Endometrial microvascular endothelial cells (primary cell): ENCODE data around the gene EXOSC5. TPM values are rescaled to one million over a fixed set of nuclear protein-coding genes. Genes with fewer than 3 reads are reported as not detected.
"Not testable (repeated sequence)": the region's sequence is repeated elsewhere in the genome, so short reads cannot be mapped to it uniquely, and the experiment has no call there.

ENCODE experiments used
- in situ Hi-C: cut with HindIII; loops from 2 replicates; pipeline ENCODE4 v1.10.0; 2017; ENCODE audit warnings: low sequenced_read_pairs, low pct_unique_long_range_greater_than_20kb; ENCODE audit errors: inconsistent ontology term
- total RNA-seq: library from RNA; depleted of rRNA; stranded (reverse); fragments of >200 nt; gene quantifications from one replicate; pipeline ENCODE4 v1.2.3, GENCODE V29; 2015; ENCODE audit errors: inconsistent ontology term

Gene EXOSC5
- total RNA-seq, 1 donor from 2014 or later, result 46.1 TPM

DNA sequence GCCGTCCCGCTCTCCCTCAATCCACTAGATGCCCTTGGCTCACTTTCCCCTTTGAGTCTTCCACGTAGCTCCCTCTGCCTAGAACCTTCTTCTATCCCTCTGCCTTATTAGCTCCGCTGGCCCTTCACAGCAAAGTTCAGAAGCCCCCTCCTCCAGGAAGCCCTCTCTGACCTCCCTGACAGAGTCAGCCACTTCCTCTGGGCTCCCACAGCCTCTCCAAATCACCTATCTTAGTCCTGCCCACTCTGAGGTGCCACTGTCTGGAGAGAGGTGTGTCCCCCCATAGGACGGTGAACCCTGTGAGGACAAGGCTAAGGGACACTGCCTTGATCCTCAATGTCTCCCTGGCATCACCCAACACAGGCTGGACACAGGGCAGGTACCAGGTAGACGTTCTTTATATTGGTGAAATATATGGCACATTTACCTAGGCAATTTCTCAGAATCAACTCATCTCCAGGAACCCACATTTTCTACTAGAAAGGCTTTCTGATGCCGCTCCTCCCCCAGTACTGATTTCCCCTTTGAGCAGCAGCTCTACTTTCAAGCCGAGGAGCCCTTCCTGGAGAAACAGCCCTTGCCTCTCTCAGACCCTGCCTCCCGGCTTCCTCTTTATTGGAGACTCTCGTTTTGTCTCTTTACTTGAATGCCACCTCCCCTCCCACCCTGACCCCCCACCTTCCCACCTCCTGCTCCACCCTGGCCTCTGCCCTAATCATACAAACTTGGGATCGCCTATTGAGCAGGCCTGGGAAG is 40.0 kb downstream of the EXOSC5 start:
- in situ Hi-C loops, result no loop called here

- in situ Hi-C loops, result no loop called here
These were observed 41.4 kb downstream of the EXOSC5 start for GRCh38 chr19:41355802-41356201.

DNA sequence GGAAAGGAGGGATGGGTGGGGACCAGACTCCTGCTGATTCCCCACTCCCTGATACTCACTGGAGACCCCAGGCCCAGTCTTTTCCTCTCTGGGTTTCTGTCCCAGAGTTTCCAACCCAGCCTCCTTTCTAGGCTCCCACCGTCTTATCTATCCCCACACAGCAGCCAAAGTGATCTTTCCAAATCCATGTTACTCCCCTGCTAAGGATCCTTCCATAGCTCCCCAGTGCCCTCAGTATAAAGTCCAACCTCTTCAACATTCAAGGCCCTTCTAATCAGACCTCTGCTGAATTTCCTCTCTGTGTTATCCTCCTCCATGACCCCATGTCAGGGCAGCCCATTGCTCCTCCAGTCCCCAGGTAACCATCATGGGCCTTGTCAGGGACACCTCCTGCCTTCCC is 42.1 kb downstream of the EXOSC5 start:
- in situ Hi-C loops, result no loop called here

DNA sequence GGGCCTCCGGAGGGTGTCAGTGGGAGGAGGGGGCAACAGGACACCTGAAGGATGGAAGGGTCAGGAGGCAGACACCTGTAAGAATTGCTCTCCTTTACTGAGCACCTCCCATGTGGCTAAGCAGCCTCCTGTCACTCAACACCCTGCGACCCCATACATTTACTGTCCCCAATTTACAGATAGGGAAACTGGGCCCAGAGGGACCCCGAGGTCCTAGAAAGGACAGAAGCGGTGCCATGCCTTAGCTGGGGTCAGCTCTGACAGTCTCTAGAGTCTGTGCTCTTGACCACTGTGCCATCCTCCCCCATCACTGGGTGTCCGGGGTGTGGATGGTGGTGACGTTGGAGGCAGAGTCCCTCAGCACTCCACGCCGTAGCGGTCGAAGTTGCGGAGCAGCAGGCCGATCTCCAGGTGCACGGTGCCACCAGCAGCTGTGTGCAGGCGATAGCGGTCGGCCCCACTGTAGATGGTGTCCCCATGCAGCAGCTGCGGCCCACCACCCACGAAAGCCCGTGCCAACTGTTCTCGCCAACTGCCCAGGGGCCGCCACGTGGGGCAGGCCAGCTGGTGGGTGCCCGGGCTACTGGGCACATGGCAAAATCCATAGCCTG is 42.7 kb downstream of the EXOSC5 start:
- in situ Hi-C loops, result no loop called here

GRCh38 chr19:41353466-41354342 is 43.5 kb downstream of the EXOSC5 start, which contains the start of gene TGFB1:
Gene TGFB1, minus strand, starts transcription at chr19:41353922. Its CDS starts 878 bp downstream, at chr19:41353044.
- in situ Hi-C loops, result no loop called here

GRCh38 chr19:41352609-41353465 is 44.3 kb downstream of the EXOSC5 start:
- in situ Hi-C loops, result no loop called here

GRCh38 chr19:41352279-41352608 is 44.9 kb downstream of the EXOSC5 start:
- in situ Hi-C loops, result no loop called here

GRCh38 chr19:41351339-41352245 is 45.6 kb downstream of the EXOSC5 start:
- in situ Hi-C loops, result no loop called here

DNA sequence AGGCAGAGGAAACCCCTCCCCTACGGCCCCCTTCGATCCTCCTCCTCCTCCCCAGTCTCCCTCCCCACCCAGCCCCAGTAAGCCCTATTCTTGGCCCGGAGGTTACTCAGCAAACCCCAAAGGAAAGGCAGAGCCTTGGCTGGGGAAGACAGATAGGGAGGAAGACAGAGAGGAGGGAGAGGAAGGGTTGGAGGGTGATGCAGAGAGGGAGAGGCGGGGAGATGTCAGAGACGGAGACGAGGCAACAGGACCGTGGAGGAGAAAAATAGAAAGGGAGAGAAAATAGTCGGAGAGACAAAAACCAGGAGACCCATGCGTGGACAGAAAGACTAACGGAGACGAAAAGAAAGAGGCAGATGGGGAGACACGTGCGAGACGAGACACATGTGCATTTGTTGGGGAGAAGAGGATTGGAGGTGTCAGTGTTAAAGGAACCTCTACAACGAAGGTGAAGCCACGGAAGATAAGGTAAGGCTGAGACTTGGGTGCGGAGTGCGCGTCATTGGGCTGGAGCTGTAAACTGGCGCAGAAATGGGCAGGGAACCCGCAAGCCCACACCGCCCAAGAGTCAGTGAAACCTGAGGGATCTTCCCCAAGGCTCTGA is 46.3 kb downstream of the EXOSC5 start:
- in situ Hi-C loops, result no loop called here

GRCh38 chr19:41346916-41347315 is 50.2 kb downstream of the EXOSC5 start:
- in situ Hi-C loops, result not testable (repeated sequence)

DNA sequence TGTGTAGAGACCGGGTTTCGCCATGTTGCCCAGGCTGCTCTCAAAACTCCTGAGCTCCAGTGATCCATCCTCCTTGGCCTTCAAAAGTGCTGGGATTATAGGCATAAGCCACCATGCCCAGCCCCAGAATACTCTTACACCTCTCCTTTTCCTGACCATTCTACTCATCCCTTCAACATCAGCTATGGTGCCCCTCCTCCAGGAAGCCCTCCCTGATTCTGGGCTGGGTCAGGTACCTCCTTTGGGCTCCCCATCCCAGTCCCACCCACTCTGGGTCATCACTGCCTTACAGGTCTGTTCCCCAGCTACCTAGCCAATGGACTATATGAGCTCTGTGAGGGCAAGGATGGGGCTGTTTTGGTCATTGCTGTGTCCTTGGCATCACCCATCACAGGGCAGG is 53.0 kb downstream of the EXOSC5 start:
- in situ Hi-C loops, result no loop called here

DNA sequence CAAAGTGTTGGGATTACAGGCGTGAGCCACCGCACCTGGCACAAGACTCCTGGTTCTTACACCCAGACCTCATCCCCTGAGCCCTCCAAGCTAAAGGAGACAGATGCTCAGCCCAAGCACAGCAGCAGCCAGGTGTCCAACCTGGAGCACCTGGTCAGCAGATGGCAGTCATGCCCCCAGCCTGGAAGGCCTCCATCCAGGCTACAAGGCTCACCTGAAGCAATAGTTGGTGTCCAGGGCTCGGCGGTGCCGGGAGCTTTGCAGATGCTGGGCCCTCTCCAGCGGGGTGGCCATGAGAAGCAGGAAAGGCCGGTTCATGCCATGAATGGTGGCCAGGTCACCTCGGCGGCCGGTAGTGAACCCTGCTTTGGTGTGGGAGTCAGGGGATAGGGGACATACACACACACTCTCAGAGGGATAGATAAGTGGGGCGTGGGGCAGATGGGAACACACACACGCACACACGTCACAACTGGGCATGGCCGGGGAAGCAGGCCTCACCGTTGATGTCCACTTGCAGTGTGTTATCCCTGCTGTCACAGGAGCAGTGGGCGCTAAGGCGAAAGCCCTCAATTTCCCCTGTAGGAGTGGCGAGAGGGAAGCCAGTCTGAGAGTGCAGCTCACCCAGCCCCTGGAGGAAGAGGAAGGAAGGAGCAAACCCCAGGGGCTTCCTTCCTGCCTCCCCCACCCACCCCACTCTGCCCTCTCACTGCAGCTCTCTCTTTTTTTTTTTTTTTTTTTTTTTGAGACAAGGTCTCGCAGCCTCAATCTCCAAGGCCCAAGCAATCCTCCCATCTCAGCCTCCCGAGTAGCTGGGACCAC is 55.3 kb downstream of the EXOSC5 start:
- in situ Hi-C loops, result no loop called here

GRCh38 chr19:41339936-41340335 is 57.2 kb downstream of the EXOSC5 start:
- in situ Hi-C loops, result no loop called here
